ENCODE measurements around the gene HPCAL1.
"Not testable (repeated sequence)": the region's sequence is repeated elsewhere in the genome, so short reads cannot be mapped to it uniquely, and the experiment has no call there.

Gene HPCAL1

GRCh38 chr2:10448576-10449485 lies 146.1 kb downstream of the HPCAL1 start:
- peak; percentile 90 to 95 for DNase-seq

DNA sequence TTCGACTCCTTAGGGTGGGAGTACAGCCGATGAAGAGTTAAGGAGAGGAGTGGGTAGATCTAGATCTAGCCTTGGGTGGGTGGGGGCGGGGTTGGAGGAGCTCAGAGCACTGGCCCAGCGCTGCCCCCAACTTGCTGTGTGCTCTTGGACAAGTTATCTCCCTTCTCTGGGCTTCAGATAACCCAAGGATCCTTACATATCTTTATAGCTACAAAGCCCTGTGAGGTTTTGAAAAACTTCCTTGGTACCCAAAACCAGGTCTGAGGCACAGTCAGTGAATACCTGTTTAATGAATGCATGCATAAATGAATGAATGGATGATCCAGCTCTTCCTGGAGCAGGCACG lies 146.8 kb downstream of the HPCAL1 start:
- DNase-seq: no peak

DNA sequence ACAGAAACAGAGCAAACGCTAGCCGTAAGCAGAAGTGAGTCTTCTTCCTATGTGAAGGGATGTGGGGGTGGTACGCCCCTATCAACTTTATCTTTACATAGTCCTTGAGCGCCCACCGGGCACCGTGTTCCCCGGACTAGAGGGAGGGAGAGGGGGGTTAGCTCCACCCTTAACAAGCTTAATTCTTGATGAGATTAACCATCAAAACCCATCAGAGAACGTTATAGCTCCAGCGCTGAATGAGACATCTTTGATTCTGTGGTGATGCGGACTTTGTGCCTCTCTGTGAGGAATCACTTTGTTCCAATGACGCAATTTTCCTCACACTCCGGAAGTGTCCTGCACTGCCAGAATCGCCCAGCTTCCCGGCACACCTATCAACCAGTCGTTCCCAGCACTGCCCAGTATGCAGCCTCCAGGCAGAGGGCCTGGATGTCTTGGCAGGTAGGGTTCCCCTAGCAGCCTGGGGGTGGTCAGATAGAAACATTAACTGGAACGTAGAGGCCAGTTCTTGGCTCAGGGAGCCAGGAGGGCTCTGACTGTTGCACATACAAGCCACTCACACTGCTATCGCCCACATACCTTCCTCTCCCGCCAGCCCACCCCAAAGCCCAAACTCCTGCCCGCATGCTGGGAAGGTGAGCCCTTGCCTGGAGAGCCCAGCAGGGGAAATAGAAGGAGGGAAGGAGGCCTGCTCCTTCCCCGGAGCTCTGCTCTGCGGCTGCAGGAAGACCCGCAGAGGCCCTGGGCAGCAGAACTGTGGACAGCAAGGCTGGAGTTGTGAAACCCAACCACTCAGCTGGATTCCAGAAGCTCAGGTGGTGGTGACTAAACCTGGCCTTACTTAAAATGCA lies 147.4 kb downstream of the HPCAL1 start:
- DNase-seq: no peak

DNA sequence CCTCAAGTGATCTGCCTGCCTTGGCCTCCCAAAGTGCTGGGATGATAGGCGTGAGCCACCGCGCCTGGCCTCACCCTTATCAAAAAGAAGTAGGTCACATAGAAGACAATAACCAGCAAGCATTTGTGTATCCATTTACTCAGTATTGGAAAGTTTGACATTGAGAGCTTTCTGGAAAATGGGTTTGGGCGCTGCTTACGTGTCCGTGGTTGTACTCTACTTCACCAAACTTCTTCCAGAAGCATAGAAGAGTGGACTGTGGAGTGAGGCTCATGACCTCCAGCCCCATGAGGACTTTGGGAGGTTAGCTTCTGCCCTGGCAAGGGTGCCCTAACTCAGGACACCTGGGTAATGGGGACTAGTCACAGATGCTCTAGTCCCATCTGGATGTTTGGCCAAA lies 149.1 kb downstream of the HPCAL1 start:
- DNase-seq: no peak

- no peak for DNase-seq
Observed at GRCh38 chr2:10452312-10452711, 149.6 kb downstream of the HPCAL1 start.

DNA sequence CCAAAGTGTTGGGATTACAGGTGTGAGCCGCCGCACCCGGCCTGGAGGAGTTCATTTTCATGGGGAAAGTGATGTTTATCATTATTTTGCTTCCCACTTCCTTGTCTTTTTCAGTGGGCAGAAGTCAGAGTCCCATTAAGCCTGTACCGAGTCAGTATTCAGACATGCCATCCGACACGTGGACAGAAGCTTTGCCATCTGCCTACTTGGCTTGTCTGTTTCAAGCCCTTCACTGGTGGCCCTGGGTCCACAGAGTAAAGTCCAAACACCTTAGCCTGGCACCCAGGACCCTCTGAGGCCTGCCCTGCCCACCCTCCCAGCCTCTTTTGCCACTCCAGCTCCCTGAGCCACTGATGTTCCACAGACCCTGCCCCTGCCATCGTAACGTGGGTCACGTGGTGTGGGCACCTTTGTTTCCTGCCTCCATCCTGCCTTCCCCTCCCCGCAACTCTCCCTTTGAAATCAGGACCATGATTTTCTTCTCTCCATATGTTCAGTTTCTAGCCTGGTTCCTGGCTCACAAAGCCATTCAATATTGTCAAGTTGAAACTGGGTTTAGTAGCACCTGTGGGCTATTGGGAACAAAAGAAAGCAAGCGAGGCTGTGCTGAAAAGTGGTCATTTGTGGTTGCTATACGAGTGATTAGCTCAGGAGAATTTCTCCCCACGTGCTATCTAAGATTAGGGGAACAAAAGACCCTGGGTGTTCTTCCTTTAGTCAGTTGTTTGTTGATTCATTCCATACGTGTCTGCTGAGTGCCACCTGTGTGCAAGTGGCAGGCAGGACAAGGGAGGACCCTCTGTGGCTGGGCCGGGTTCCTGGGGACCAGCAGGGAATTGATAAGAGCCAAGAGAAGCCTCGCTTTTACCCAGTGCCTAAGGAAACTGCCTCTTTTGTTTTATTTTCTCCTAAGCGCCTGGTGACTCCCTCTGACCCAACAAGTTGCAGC lies 150.5 kb downstream of the HPCAL1 start:
- DNase-seq: no peak

DNA sequence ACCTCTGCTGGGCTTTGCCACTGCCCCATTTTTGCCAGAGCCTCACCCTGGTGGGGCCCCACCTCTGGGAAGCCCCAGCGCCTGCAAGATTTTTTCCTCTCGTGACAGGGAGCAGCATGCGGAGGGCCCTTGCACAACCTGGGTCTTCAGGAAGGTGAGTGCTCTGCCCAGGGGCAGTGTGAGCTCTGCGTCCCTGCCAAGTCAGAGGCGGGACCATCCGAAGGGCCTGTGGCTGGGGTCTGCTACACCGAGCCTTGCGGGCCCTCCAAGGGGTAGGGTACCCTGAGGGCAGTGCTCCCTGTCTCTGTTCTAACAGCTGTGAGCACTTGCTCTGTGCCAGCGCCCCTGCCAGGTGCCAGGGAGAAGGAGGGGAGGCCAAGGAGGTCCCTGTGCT lies 151.2 kb downstream of the HPCAL1 start:
- DNase-seq: no peak

DNA sequence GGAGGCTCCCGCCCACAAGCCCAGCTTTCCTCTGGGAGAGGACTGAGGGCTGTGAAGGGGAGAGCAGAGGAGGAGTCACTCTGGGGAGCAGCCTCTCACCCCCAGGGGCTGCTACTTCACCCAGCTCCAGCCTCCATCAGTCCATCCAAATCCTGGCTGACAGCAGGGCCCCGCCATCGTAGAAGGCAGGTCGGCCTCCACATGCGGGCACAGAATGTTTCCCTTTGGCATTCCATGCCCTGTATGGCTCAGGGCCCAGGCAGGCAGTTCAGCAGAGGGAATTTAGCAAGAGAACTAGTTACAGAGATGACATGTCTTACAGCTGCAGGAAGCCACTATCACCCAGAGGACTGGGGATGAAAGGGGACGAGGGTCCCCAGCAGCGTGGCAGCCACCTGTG lies 151.8 kb downstream of the HPCAL1 start:
- no peak for DNase-seq

GRCh38 chr2:10457195-10457594 lies 154.5 kb downstream of the HPCAL1 start:
- DNase-seq: not testable (repeated sequence)

DNA sequence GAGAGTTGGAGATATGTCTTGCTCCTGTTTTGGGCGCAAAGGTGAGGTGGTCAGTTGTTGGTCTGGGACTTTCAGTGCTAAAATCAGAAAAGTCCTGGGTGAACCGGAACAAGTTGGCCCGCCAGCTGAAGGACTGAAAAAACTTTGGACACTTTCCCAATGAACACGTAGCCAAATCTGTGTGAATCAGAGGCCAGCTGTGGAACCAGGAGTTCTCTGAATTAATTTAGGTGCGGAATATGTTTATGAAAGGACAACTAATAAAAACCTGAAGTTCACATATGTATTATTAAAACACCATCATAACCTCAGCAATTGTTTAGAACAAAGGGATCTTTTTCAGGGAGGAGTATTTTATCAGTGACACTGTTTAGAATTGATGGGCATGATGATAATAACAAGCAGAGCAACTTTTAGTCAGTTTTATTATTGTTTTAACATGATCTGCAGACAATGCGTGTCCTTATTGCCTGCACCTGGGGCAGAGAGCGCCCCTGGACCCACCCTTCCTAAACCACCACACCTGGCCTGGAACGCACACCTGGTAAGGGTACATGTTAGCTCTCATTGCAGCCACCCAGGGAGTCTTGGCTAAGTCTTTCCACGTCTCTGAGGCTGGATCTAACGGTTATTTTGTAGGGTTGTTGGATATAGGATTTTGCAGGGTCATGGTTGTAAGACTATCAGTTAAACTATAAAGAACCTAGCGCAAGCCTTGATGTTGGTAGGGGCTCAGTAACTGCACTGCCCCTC lies 155.3 kb downstream of the HPCAL1 start:
- DNase-seq: no peak

DNA sequence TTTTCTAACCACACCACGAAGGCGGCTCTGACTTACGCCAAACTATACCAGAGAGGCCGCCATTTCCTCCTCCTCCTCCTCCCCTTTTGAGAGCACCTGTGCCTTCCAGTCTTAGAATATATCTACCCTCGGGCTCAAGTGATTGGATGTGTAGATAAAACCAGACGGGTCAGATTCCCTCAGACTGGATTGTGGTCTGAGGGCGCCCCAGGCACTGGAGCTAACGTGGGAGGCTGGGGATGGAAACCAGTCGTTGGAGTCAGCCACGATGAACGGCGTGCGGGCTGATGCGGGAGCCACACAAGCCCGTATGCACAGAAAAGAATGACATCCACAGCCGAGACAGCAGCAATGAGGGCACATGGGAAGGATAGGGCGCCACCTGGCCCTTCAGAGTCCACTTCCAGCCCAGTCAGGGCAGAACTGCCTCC lies 157.7 kb downstream of the HPCAL1 start:
- DNase-seq: no peak

GRCh38 chr2:10462178-10463083 lies 159.7 kb downstream of the HPCAL1 start:
- DNase-seq: no peak

DNA sequence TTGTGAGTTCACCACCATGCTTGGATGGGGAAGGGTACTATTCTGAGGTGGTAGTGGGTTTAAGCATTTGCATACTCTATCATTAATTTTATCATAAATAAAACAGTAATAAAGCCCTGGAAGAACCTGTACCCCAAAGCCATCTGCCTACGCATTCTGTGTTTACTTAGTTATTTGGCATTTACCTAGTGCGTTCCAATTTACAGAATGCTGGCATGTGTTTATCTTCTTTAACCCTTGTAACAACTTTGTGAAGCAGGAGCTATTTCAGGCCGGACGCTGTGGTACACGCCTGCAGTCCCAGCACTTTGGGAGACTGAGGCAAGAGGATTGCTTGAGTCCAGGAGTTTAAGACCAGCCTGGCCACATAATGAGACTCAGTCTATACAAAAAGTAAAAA lies 163.2 kb downstream of the HPCAL1 start:
- DNase-seq: no peak

- no peak for DNase-seq
Observed at GRCh38 chr2:10466801-10467200, 164.1 kb downstream of the HPCAL1 start.

GRCh38 chr2:10467401-10467800 lies 164.7 kb downstream of the HPCAL1 start:
- no peak for DNase-seq

DNA sequence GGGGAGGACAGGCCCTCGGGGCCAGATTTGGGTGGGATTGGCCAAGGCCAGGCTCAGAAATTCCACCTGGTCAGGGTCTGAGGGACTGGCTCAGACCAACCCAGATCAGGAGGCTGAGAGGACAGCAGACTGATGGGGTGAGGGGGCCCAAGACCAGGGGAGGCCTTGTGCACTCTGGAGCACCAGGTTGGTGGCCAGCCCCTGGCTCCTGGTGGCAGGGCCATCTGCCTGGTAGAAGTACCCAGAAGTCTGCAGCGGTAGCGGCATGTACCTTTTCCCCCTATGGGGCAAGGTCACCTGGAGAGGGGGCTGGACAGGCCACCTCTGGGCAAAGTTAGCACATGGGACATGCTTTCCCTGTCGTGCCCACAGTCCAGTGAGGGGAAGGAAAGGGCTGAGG lies 166.6 kb downstream of the HPCAL1 start:
- no peak for DNase-seq

GRCh38 chr2:10469955-10470608 lies 167.4 kb downstream of the HPCAL1 start:
- no peak for DNase-seq

DNA sequence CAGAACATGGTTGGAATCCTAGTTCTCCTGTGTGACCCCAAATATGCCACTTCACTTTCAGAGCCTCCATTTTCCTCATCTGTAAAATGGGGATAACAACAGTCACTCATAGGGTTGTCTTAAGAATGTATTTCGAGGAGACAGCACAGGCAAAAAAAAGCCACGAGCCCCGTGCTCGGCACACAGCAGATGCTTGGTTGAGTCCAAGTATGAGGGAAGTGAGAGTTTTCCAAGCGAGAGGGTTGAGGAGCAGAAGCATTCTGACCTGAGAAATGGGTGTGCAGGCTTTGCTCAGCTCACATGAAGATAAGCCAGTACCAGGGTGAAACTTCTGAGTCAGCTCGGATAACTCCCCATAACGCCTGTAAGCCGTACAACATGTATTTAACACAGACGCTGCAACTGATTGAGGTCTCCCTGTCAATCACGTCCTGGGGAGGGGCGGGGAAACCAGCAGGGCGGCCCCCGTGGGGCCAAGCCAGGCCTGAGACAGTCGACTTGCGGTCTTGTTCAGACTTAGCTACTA lies 168.4 kb downstream of the HPCAL1 start:
- DNase-seq: no peak

DNA sequence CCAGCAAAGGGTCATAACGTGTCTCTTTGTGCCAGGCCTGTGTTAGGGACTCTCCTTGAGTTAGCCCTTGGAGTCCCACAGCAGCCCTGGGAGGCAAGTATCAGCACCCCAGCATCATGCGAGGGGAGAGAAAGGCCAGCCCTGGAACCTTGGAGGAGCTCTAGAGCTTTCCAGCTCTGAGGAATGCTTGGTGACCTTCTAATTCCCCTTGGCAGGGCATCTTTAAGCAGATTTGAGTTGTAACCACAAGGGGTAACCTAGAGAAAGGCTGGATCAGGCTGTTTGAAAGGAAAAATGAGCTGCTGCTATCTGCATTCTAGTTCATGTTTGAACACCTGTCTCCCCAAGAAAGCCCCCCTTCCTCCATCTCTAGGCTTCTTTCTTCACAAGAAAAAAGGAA lies 169.3 kb downstream of the HPCAL1 start:
- no peak for DNase-seq

- no peak for DNase-seq
Observed at GRCh38 chr2:10473121-10473756, 170.5 kb downstream of the HPCAL1 start.

Data from activated T-cell treated with anti-CD3 and anti-CD28 coated beads, Interleukin-2, amount 50 U/mL, for 48 hours (primary cell).